IPS DF 19.7 (cell line): ENCODE measurements around the gene CYP2C18.
"Not testable (repeated sequence)": the region's sequence is repeated elsewhere in the genome, so short reads cannot be mapped to it uniquely, and the experiment has no call there.

ENCODE experiments used
- DNase-seq: peaks from one replicate; pipeline ENCODE4 v3.0.0-alpha.2; 2013; ENCODE audit warnings: low read depth, low spot score

CYP2C18 gene

GRCh38 chr10:94747137-94747536, 63.6 kb downstream of the CYP2C18 start:
- no peak for DNase-seq

- no peak for DNase-seq
Observed at GRCh38 chr10:94747838-94748237, 64.3 kb downstream of the CYP2C18 start.

DNA sequence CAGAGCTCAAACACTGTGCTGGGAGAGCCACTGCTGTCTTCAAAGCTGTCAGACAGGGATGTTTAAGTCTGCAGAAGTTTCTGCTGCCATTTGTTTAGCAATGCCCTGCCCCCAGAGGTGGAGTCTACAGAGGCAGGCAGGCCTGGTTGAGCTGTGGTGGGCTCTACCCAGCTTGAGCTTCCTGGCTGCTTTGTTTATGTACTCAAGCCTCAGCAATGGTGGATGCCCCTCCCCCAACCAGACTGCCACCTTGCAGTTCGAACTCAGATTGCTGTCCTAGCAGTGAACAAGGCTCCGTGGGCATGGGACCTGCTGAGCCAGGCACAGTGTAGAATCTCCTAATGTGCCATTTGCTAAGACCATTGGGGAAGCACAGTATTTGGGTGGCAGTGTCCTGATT, 74.4 kb downstream of the CYP2C18 start:
- peak; percentile 28 for DNase-seq

- no peak for DNase-seq
Observed at GRCh38 chr10:94760586-94761178, 77.2 kb downstream of the CYP2C18 start.

GRCh38 chr10:94762393-94762792, 78.9 kb downstream of the CYP2C18 start, which contains the start of gene CYP2C19:
Gene CYP2C19 (plus strand): TSS chr10:94762681. CDS start chr10:94762706, 25 bp downstream.
- no peak for DNase-seq

- DNase-seq, result not testable (repeated sequence)
Observed at GRCh38 chr10:94775425-94775824, 91.9 kb downstream of the CYP2C18 start.

DNA sequence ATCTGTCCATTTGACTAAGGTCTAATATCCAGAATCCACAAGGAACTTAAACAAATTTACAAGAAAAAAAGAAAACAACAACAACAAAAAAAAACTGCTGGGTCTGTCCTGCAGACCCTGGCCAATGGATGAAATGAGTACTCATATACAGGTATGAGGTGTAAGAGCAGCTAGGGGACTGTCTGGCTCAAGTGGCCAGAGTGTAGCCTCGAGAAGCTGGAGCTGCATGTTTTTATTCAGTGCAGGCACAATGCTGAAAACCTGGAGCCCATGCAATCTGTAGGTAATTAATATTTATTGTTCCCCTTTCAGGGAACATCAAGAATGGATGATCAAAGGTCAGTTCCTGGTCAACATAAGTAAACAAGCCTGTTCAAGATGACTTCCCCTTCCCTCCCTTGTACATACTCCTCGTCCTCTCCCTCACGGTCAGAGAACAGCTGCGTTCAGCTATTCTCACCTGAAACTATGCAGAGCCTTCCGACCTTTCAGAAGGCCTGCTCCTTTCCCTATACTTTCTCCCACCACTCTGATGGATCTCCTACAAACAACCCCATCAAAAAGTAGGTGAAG, 94.4 kb downstream of the CYP2C18 start:
- DNase-seq, result no peak

DNA sequence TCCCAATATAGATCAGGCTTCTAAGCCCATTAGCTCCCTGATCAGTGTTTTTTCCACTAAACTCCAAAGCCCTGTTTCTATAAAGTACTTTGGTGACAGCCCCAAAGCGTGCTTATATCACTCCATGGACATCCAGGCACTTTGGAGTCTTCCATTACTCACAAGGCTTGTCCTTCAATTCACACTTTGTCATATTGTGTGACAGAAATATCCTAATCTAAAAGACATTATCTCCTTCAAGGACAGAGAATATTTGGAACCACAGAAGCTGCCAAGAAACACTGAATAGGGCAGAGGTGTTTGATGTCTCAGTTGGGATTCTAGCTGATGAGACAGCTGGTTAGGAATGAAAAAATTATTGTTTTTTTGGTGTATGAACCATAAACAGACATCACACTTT, 97.3 kb downstream of the CYP2C18 start:
- no peak for DNase-seq

GRCh38 chr10:94784256-94784655, 100.7 kb downstream of the CYP2C18 start:
- no peak for DNase-seq

GRCh38 chr10:94785211-94785610, 101.7 kb downstream of the CYP2C18 start:
- DNase-seq, result no peak
